ENCODE data around the gene IGLL1. TPM values are rescaled to one million over a fixed set of nuclear protein-coding genes. Genes with fewer than 3 reads are reported as not detected.

The IGLL1 gene
- total RNA-seq, 1 experiment from 2014 or later, result not detected

- ATAC-seq (no peak), DNase-seq (ENCODE audit: low read depth, low spot score) (no peak)
- Histone ChIP-seq H3K27me3 (ENCODE audit: control insufficient read depth, insufficient read depth, low read length) (no peaks in the 10 kb centered on the region), H3K27ac (ENCODE audit: low read length) (no peak overlapping the region), H3K4me1 (ENCODE audit: control insufficient read depth, insufficient read depth, low read length) (no peaks in the 10 kb centered on the region), H3K9me3 (ENCODE audit: control insufficient read depth, insufficient read depth, low read depth, low read length) (no peaks in the 10 kb centered on the region), H3K36me3 (ENCODE audit: control insufficient read depth, insufficient read depth, low read length) (no peaks in the 10 kb centered on the region), H3K4me3 (ENCODE audit: low read depth in 2 of 2, low read length in 2 of 2) (no peak overlapping the region)
- ChIA-PET CTCF (no interaction called here), POLR2A (interaction anchor here (0.6 kb wide), 1 partner anchor 22 kb away, joined by 6 read pairs; no protein-coding TSS in a partner anchor)
- no TSS peak for BruUV-seq (replicated peaks)
- TF ChIP-seq, protein P1, sequence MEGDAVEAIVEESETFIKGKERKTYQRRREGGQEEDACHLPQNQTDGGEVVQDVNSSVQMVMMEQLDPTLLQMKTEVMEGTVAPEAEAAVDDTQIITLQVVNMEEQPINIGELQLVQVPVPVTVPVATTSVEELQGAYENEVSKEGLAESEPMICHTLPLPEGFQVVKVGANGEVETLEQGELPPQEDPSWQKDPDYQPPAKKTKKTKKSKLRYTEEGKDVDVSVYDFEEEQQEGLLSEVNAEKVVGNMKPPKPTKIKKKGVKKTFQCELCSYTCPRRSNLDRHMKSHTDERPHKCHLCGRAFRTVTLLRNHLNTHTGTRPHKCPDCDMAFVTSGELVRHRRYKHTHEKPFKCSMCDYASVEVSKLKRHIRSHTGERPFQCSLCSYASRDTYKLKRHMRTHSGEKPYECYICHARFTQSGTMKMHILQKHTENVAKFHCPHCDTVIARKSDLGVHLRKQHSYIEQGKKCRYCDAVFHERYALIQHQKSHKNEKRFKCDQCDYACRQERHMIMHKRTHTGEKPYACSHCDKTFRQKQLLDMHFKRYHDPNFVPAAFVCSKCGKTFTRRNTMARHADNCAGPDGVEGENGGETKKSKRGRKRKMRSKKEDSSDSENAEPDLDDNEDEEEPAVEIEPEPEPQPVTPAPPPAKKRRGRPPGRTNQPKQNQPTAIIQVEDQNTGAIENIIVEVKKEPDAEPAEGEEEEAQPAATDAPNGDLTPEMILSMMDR (IDR thresholded peaks at IDR 0.05), result no peak
- TF ChIP-seq TCF7L2 (IDR thresholded peaks at IDR 0.05; ENCODE audit: low read depth, low read length) (no peak), POLR2AphosphoS5 (IDR thresholded peaks at IDR 0.05; ENCODE audit: low read depth, low read length) (no peak), SIN3A (IDR thresholded peaks at IDR 0.05; ENCODE audit: borderline replicate concordance, insufficient read depth, low read depth, low read length) (no peak)
- TF ChIP-seq, protein P2, sequence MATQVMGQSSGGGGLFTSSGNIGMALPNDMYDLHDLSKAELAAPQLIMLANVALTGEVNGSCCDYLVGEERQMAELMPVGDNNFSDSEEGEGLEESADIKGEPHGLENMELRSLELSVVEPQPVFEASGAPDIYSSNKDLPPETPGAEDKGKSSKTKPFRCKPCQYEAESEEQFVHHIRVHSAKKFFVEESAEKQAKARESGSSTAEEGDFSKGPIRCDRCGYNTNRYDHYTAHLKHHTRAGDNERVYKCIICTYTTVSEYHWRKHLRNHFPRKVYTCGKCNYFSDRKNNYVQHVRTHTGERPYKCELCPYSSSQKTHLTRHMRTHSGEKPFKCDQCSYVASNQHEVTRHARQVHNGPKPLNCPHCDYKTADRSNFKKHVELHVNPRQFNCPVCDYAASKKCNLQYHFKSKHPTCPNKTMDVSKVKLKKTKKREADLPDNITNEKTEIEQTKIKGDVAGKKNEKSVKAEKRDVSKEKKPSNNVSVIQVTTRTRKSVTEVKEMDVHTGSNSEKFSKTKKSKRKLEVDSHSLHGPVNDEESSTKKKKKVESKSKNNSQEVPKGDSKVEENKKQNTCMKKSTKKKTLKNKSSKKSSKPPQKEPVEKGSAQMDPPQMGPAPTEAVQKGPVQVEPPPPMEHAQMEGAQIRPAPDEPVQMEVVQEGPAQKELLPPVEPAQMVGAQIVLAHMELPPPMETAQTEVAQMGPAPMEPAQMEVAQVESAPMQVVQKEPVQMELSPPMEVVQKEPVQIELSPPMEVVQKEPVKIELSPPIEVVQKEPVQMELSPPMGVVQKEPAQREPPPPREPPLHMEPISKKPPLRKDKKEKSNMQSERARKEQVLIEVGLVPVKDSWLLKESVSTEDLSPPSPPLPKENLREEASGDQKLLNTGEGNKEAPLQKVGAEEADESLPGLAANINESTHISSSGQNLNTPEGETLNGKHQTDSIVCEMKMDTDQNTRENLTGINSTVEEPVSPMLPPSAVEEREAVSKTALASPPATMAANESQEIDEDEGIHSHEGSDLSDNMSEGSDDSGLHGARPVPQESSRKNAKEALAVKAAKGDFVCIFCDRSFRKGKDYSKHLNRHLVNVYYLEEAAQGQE (IDR thresholded peaks at IDR 0.05; ENCODE audit: insufficient read depth in 1 of 2, low read depth in 2 of 2, low read length in 1 of 2), result no peak
- intact Hi-C loops (cut with micrococcal nuclease; ENCODE audit: unreplicated experiment), result no loop called here
- in situ Hi-C loops (cut with HindIII; ENCODE audit: low pct_unique_long_range_greater_than_20kb, low sequenced_read_pairs), result no loop called here
Observed at GRCh38 chr22:23553924-23554870, 25.9 kb downstream of the IGLL1 start.

- no TSS peak for BruUV-seq (replicated peaks)
- ChIA-PET POLR2A (no interaction called here), CTCF (no interaction called here)
Observed at GRCh38 chr22:23553438-23553837, 26.7 kb downstream of the IGLL1 start.

More at GRCh38 chr22:23553438-23553837, 26.7 kb downstream of the IGLL1 start:
- TF ChIP-seq TCF7L2 (IDR thresholded peaks at IDR 0.05; ENCODE audit: low read depth, low read length) (no peak), POLR2AphosphoS5 (IDR thresholded peaks at IDR 0.05; ENCODE audit: low read depth, low read length) (no peak), SIN3A (IDR thresholded peaks at IDR 0.05; ENCODE audit: borderline replicate concordance, insufficient read depth, low read depth, low read length) (no peak)
- TF ChIP-seq, protein P1 (IDR thresholded peaks at IDR 0.05), result no peak
- TF ChIP-seq, protein P2 (IDR thresholded peaks at IDR 0.05; ENCODE audit: insufficient read depth in 1 of 2, low read depth in 2 of 2, low read length in 1 of 2), result no peak
- Histone ChIP-seq H3K4me3 (ENCODE audit: low read depth in 2 of 2, low read length in 2 of 2) (no peak overlapping the region), H3K27me3 (ENCODE audit: control insufficient read depth, insufficient read depth, low read length) (no peaks in the 10 kb centered on the region), H3K27ac (ENCODE audit: low read length) (no peak overlapping the region), H3K36me3 (ENCODE audit: control insufficient read depth, insufficient read depth, low read length) (no peaks in the 10 kb centered on the region), H3K9me3 (ENCODE audit: control insufficient read depth, insufficient read depth, low read depth, low read length) (no peaks in the 10 kb centered on the region), H3K4me1 (ENCODE audit: control insufficient read depth, insufficient read depth, low read length) (no peaks in the 10 kb centered on the region)
- DNase-seq (ENCODE audit: low read depth, low spot score), result no peak
- no peak for ATAC-seq
- intact Hi-C loops (cut with micrococcal nuclease; ENCODE audit: unreplicated experiment), result no loop called here
- in situ Hi-C loops (cut with HindIII; ENCODE audit: low pct_unique_long_range_greater_than_20kb, low sequenced_read_pairs), result no loop called here

All from Panc1 (cell line).